Hair follicle dermal papilla cell (primary cell): Measurements from ENCODE around the gene PTGFRN. TPM values are rescaled to one million over a fixed set of nuclear protein-coding genes. Genes with fewer than 3 reads are reported as not detected.

Experiments used
- small RNA-seq: library from RNA; depleted of rRNA; stranded (forward); fragments of <200 nt; gene quantifications from one replicate; pipeline ENCODE3, GENCODE V24; 2012
- total RNA-seq: library from RNA; depleted of rRNA; stranded (reverse); fragments of >200 nt; gene quantifications from 2 replicates; pipeline ENCODE4 v1.2.3, GENCODE V29; 2012

The PTGFRN gene
- total RNA-seq, result 31.9 and 54.5 TPM in 2 replicates

GRCh38 chr1:116909512-116910378 lies at the start of gene PTGFRN:
Gene PTGFRN (plus strand): TSS chr1:116909916. CDS start chr1:116910204, 288 bp downstream.

GRCh38 chr1:117001254-117001927 lies 91.7 kb downstream of the PTGFRN start, which contains the start of gene CD101:
Gene CD101 (plus strand): TSS chr1:117001760. CDS start chr1:117001818, 58 bp downstream.

Small RNA genes lying within 50 kb of the gene (small RNA-seq; reads per million reads assigned to genes)
- gene RNA5SP55, result not detected

Other genes starting within 250 kb of the PTGFRN start
- gene IGSF3, start 242.2 kb upstream of the PTGFRN start, total RNA-seq, result 7.7 and 8.0 TPM in 2 replicates
- not detected in 2 replicates for gene CD2, start 155.5 kb upstream of the PTGFRN start, total RNA-seq
- gene CD101, start 91.8 kb downstream of the PTGFRN start, total RNA-seq, result 0.49 TPM in 1 of 2 replicates, not detected in the other
- 8.4 and 8.9 TPM in 2 replicates for gene TTF2, start 150.4 kb downstream of the PTGFRN start, total RNA-seq
- 1.2 and 2.1 TPM in 2 replicates for gene TRIM45, start 211.8 kb downstream of the PTGFRN start, total RNA-seq